B cell (primary cell): Measurements from ENCODE around the gene AIRE.

Source experiments
- EZH2 ChIP-seq: IDR thresholded peaks from 2 replicates; pipeline ENCODE4 v1.6.1; 2012; ENCODE audit warnings: borderline replicate concordance, low read depth, mild to moderate bottlenecking, moderate library complexity, low read length; ENCODE audit not compliant: insufficient read depth, poor library complexity, severe bottlenecking
- TF ChIP-seq, protein P1 (sequence below): fragments of 200-600 bp; IDR thresholded peaks from one replicate; pipeline ENCODE4 v1.8.0; 2022; ENCODE audit warnings: antibody characterized with exemption, mild to moderate bottlenecking

DNA sequence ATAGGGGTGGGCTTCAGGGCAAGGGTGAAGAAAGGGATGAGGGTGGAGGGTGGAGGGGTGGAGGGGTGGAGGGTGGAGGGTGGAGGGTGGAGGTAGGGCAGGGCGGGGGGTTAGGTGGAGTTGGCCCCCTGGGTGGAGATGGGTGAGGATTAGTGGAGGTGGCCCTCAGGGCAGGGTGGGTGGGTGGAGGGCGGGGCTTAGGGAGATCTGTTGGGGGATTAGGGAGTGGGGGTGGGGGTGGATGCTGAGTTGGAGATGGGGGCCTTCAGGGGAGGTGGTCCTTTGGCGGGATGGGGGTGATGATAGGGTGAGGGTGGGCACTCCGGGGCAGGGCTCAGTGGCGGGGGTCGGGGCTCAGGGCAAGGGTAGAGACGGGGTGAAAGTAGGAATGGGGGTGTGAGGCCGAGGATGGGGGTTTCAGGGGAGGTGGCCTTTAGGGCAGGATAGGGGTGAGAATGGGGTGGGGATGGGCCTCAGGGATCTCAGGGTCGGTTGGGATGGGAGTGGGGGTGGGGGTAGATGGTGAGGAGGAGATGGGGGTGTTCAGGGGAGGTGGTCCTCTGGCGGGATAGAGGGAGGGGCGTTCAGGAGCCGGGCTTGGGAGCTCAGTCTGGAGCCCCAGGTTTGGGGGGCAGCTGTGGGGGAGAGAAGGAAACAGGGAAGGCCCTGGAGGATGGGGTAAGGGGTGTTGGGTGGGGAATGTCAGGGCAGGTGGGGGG lies 23.2 kb upstream of the AIRE start:
- TF ChIP-seq, protein P1, sequence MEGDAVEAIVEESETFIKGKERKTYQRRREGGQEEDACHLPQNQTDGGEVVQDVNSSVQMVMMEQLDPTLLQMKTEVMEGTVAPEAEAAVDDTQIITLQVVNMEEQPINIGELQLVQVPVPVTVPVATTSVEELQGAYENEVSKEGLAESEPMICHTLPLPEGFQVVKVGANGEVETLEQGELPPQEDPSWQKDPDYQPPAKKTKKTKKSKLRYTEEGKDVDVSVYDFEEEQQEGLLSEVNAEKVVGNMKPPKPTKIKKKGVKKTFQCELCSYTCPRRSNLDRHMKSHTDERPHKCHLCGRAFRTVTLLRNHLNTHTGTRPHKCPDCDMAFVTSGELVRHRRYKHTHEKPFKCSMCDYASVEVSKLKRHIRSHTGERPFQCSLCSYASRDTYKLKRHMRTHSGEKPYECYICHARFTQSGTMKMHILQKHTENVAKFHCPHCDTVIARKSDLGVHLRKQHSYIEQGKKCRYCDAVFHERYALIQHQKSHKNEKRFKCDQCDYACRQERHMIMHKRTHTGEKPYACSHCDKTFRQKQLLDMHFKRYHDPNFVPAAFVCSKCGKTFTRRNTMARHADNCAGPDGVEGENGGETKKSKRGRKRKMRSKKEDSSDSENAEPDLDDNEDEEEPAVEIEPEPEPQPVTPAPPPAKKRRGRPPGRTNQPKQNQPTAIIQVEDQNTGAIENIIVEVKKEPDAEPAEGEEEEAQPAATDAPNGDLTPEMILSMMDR: no peak
- no peak for TF ChIP-seq EZH2
